GM12878 (cell line): Measurements from ENCODE around the gene BRD1. TPM values are rescaled to one million over a fixed set of nuclear protein-coding genes. Genes with fewer than 3 reads are reported as not detected.
A peak's percentile ranks its signal among the peaks of the same experiment; 100 is the strongest.

ENCODE experiments used
- ATAC-seq: fragments of 200-7000 bp; cut with Tn5 transposase; 3 replicates; pipeline ENCODE4 v1.9.1; 2020; ENCODE audit warnings: mild to moderate bottlenecking, moderate library complexity
- BruUV-seq: library from RNA; stranded (reverse); fragments of 400-500 nt; replicated peaks from 2 replicates; lab custom pipeline; 2021; lab: Mats Ljungman, UMichigan
- CTCF ChIA-PET: fragments of 300-600 bp; sonication (Branson Sonifier 250); formaldehyde crosslinking; extraction: SDS; loops from one replicate; lab custom pipeline; 2021; ENCODE audit warnings: inconsistent platforms; lab: Yijun Ruan, JAX
- POLR2A ChIA-PET: fragments of 350-600 bp; formaldehyde crosslinking; extraction: SDS; loops from one replicate; lab custom pipeline; 2021; ENCODE audit warnings: inconsistent platforms; lab: Charles Lee
- RAD21 ChIA-PET: fragments of 300-600 bp; sonication (Branson Sonifier 250); formaldehyde crosslinking; loops from one replicate; lab custom pipeline; 2023; ENCODE audit warnings: antibody characterized with exemption; ENCODE audit not compliant: unreplicated experiment; lab: Charles Lee
- SMC1A ChIA-PET: fragments of 300-600 bp; sonication (Branson Sonifier 250); formaldehyde crosslinking; loops from one replicate; lab custom pipeline; 2023; ENCODE audit not compliant: unreplicated experiment, uncharacterized antibody; lab: Charles Lee
- DNase-seq: peaks from one replicate; pipeline ENCODE4 v3.0.0-alpha.2; 2011; ENCODE audit warnings: low read depth, low spot score
- FAIRE-seq: peaks from 3 replicates; lab custom pipeline; 2011; peaks lifted over from hg19 to GRCh38; lab: Jason Lieb, UNC
- H2AFZ ChIP-seq: 2 replicates; pipeline ENCODE4 v1.6.0; 2011; ENCODE audit warnings: low read depth, low read length, control low read depth; ENCODE audit not compliant: control insufficient read depth
- H3K27ac ChIP-seq: 2 replicates; pipeline ENCODE4 v1.5.1; 2011; ENCODE audit warnings: control low read depth; ENCODE audit not compliant: control insufficient read depth, insufficient read depth
- H3K27me3 ChIP-seq, 2 experiments: replicated peaks in 1 of 2; 2 replicates each; pipeline versions ENCODE4 v1.6.0 to v1.6.1; 2011; ENCODE audit warnings: low read length in 1 of 2; ENCODE audit not compliant: control insufficient read depth in 2 of 2, insufficient read depth in 2 of 2
- H3K36me3 ChIP-seq, 2 experiments: 2 replicates each; pipeline ENCODE4 v1.5.1; 2011; ENCODE audit warnings: low read length in 1 of 2; ENCODE audit not compliant: control insufficient read depth in 2 of 2, insufficient read depth in 2 of 2
- H3K4me1 ChIP-seq: 2 replicates; pipeline ENCODE4 v1.6.1; 2011; ENCODE audit warnings: mild to moderate bottlenecking, low read length, moderate library complexity, mixed read lengths; ENCODE audit not compliant: control insufficient read depth, insufficient read depth
- H3K4me2 ChIP-seq: 2 replicates; pipeline ENCODE4 v1.6.0; 2011; ENCODE audit warnings: control low read depth; ENCODE audit not compliant: control insufficient read depth, insufficient read depth
- H3K4me3 ChIP-seq: fragments of 200-600 bp; sonication (generic); 2 replicates; pipeline ENCODE4 v1.5.1; 2016
- H3K79me2 ChIP-seq: 2 replicates; pipeline ENCODE4 v1.6.0; 2011; ENCODE audit warnings: low read length; ENCODE audit not compliant: control insufficient read depth, insufficient read depth
- H3K9ac ChIP-seq: 2 replicates; pipeline ENCODE4 v1.8.0; 2011; ENCODE audit warnings: low read length, control low read depth, mixed read lengths; ENCODE audit not compliant: control insufficient read depth, insufficient read depth
- H3K9me3 ChIP-seq: replicated peaks from 3 replicates; pipeline ENCODE4 v1.5.1; 2011; ENCODE audit warnings: mild to moderate bottlenecking, low read length; ENCODE audit not compliant: control insufficient read depth, insufficient read depth
- H4K20me1 ChIP-seq: 2 replicates; pipeline ENCODE4 v1.6.0; 2011; ENCODE audit not compliant: control insufficient read depth, insufficient read depth
- BHLHE40 ChIP-seq, 2 experiments: fragments of 450-650 bp in 1 of 2; IDR thresholded peaks; 2 replicates each; pipeline ENCODE4 v1.6.1; 2011 to 2017; ENCODE audit warnings: low read depth in 2 of 2, borderline replicate concordance in 1 of 2, improper control_type of control experiment in 1 of 2, low read length in 1 of 2, mild to moderate bottlenecking in 1 of 2
- CTCF ChIP-seq, 3 experiments: IDR thresholded peaks in 2 of 3; conservative IDR thresholded peaks in 1 of 3; 2 replicates each; pipeline ENCODE4 v1.5.1; 2011; ENCODE audit warnings: low read depth in 3 of 3, low read length in 3 of 3, mild to moderate bottlenecking in 3 of 3, control low read depth in 2 of 3, moderate library complexity in 2 of 3, inconsistent platforms in 1 of 3, mixed read lengths in 1 of 3; ENCODE audit not compliant: control insufficient read depth in 2 of 3, insufficient read depth in 1 of 3; ENCODE audit errors: extremely low read depth in 1 of 3
- EGR1 ChIP-seq, 2 experiments: IDR thresholded peaks; 1 replicate in 1 of 2; 2 replicates in 1 of 2; pipeline ENCODE4 v1.6.1; 2011 to 2012; ENCODE audit warnings: low read depth in 2 of 2, low read length in 2 of 2, borderline replicate concordance in 1 of 2, mild to moderate bottlenecking in 1 of 2, moderate library complexity in 1 of 2
- IKZF1 ChIP-seq: fragments of 450-650 bp; conservative IDR thresholded peaks from 2 replicates; pipeline ENCODE4 v1.6.1; 2017; ENCODE audit warnings: antibody characterized with exemption, mild to moderate bottlenecking
- IKZF2 ChIP-seq, 2 experiments: fragments of 450-650 bp; IDR thresholded peaks; 2 replicates each; pipeline ENCODE4 v1.6.1; 2017; ENCODE audit warnings: mild to moderate bottlenecking in 2 of 2, moderate library complexity in 2 of 2
- MEF2A ChIP-seq: IDR thresholded peaks from 2 replicates; pipeline ENCODE4 v1.6.1; 2011; ENCODE audit warnings: low read depth, mild to moderate bottlenecking, low read length, moderate library complexity; ENCODE audit not compliant: insufficient read depth
- MEF2B ChIP-seq: fragments of 450-650 bp; IDR thresholded peaks from 2 replicates; pipeline ENCODE4 v1.6.1; 2018; ENCODE audit warnings: mild to moderate bottlenecking, moderate library complexity; ENCODE audit not compliant: partially characterized antibody, poor library complexity, severe bottlenecking
- MLLT1 ChIP-seq: fragments of 450-650 bp; IDR thresholded peaks from 2 replicates; pipeline ENCODE4 v1.6.1; 2016; ENCODE audit warnings: mild to moderate bottlenecking
- NFXL1 ChIP-seq: fragments of 450-650 bp; IDR thresholded peaks from 2 replicates; pipeline ENCODE4 v1.6.1; 2017; ENCODE audit warnings: antibody characterized with exemption, mild to moderate bottlenecking, borderline replicate concordance
- PAX8 ChIP-seq: fragments of 450-650 bp; IDR thresholded peaks from 2 replicates; pipeline ENCODE4 v1.6.1; 2017; ENCODE audit warnings: mild to moderate bottlenecking, moderate library complexity
- POU2F2 ChIP-seq: IDR thresholded peaks from 3 replicates; pipeline ENCODE4 v1.6.1; 2011; ENCODE audit warnings: low read depth, mild to moderate bottlenecking, low read length, borderline replicate concordance
- RAD21 ChIP-seq: IDR thresholded peaks from 2 replicates; pipeline ENCODE4 v1.6.1; 2011; ENCODE audit warnings: mild to moderate bottlenecking, low read depth, low read length, moderate library complexity; ENCODE audit not compliant: insufficient read depth
- RELA ChIP-seq: fragments of 450-650 bp; IDR thresholded peaks from 2 replicates; pipeline ENCODE4 v1.8.0; 2014; ENCODE audit warnings: borderline replicate concordance; ENCODE audit not compliant: partially characterized antibody
- RUNX3 ChIP-seq: IDR thresholded peaks from 2 replicates; pipeline ENCODE4 v1.6.1; 2012; ENCODE audit warnings: low read length, inconsistent platforms
- SMC3 ChIP-seq: IDR thresholded peaks from 2 replicates; pipeline ENCODE4 v1.6.1; 2011; ENCODE audit warnings: low read length, improper control_type of control experiment, borderline replicate concordance
- ZBED1 ChIP-seq: IDR thresholded peaks from 2 replicates; pipeline ENCODE4 v1.6.1; 2016; ENCODE audit warnings: borderline replicate concordance
- ZNF207 ChIP-seq: fragments of 450-650 bp; IDR thresholded peaks from 2 replicates; pipeline ENCODE4 v1.6.1; 2014; ENCODE audit warnings: antibody characterized with exemption, mild to moderate bottlenecking, borderline replicate concordance
- ZNF217 ChIP-seq: fragments of 450-650 bp; IDR thresholded peaks from 2 replicates; pipeline ENCODE4 v1.6.1; 2017; ENCODE audit warnings: antibody characterized with exemption, mild to moderate bottlenecking
- WGBS: methylation state at CpG from one replicate; pipeline ENCODE4 v1.1.6; 2016; ENCODE audit warnings: low lambda C conversion rate; ENCODE audit not compliant: insufficient replicate concordance, insufficient coverage; ENCODE audit errors: missing lambda C conversion rate; 5-methylcytosine and 5-hydroxymethylcytosine counted together
- in situ Hi-C: fragments of 300-500 bp; cut with MboI; formaldehyde crosslinking; loops from 9 replicates; pipeline ENCODE4 v1.14.3; 2018; ENCODE audit warnings: mixed read lengths
- intact Hi-C: fragments of 100-400 bp; cut with micrococcal nuclease; formaldehyde crosslinking; loops from one replicate; pipeline ENCODE4 v1.14.2; 2022; ENCODE audit not compliant: unreplicated experiment
- polyA plus RNA-seq, 11 experiments: library from polyadenylated mRNA; depleted of rRNA in 4 of 11; unstranded in 6 of 11; stranded (reverse) in 5 of 11; fragments of >200 nt; fragmentation: Nextera tagmentation in 4 of 11; fragmentation: Illumina TruSeq in 1 of 11; extraction: Ambion mirVana in 4 of 11; extraction: Trizol in 1 of 11; gene quantifications; 1 replicate in 1 of 11; 2 replicates in 10 of 11; pipeline versions ENCODE4 v1.2.1 to v1.2.3, GENCODE V29; 2011 to 2016; ENCODE audit warnings: inconsistent platforms in 2 of 11, missing spikeins in 2 of 11, low read depth in 1 of 11
- total RNA-seq, 4 experiments: library from RNA; depleted of rRNA in 3 of 4; stranded (reverse); fragments of >200 nt in 3 of 4; fragmentation: Illumina TruSeq in 1 of 4; extraction: Trizol in 1 of 4; gene quantifications; 2 replicates each; pipeline versions ENCODE4 v1.2.1 to v1.2.3, GENCODE V29; 2013 to 2021

Gene BRD1
- total and polyA plus RNA-seq, 10 of the 15 experiments (the other 5 are each of a cell fraction or from before 2014, with no cell fraction given) = 0.90 to 26.4 (median 7.1) TPM

DNA sequence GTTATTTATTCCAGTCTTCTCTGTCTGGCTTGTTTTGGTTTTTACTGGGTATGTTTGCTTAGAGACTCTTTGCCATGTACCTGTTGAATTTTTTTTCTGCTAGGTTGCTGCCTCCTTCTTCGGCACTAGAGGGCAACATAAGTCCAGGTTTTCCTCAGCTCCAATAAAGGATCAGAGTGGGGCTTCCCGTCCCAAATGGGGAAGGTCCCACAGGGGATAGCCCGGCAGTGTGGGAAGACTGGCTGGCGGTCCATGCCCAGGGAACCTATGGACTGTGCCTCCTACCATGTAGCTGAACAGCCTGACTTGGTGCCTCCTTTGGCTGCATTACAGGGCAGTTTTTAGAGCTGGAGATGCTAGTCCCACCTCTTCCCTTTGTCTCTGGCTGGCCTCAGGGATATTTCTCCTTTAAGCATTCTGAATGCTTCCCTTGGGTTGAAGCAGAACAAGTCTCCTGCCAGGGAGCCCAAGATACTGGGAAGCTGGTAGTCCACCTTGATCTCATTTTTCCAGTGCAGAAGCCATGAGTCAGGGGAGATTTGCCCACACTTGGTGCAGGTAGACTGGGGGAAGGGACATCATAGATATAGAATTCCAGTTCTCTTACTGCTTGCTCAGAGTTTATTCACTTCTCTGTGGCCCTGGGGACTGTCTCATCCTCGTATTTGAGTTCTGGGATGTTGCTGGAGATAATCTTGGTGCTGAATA is 60.2 kb downstream of the BRD1 start:
- H3K36me3 ChIP-seq = peaks cover 0 to under 1% of the 10 kb centered on the region in 2 experiments; a peak in 1 of 4 replicates
- peak; percentile 74; the same call in 2 of the 3 replicates for TF ChIP-seq POU2F2
- no peak for TF ChIP-seq NFXL1
- no peak for TF ChIP-seq MEF2B
- peak; percentile 61; the same call in 1 of the 2 replicates for TF ChIP-seq SMC3
- TF ChIP-seq MLLT1 = 0 out of 2 replicates have a peak, but pooled peaks have one; percentile 38
- TF ChIP-seq IKZF1 = peak; percentile 45
- TF ChIP-seq ZNF207 = no peak
- TF ChIP-seq PAX8 = no peak
- no peak for TF ChIP-seq EGR1 (IDR thresholded peaks at IDR 0.05; ENCODE audit: borderline replicate concordance in 1 of 2, low read depth in 2 of 2, low read length in 2 of 2)
- TF ChIP-seq MEF2A = 0 out of 2 replicates have a peak, but pooled peaks have one; percentile 12
- peak; percentile 64 for TF ChIP-seq RELA
- TF ChIP-seq IKZF2 (IDR thresholded peaks at IDR 0.05) = peak; percentile 26 to 40; a peak in 2 of 4 replicates
- 0 out of 2 replicates have a peak, but pooled peaks have one; percentile 9 for TF ChIP-seq RUNX3
- TF ChIP-seq CTCF (IDR thresholded peaks at IDR 0.05 in 2 of 3, conservative IDR thresholded peaks at IDR 0.05 in 1 of 3; ENCODE audit: control insufficient read depth in 2 of 3, extremely low read depth in 1 of 3, insufficient read depth in 1 of 3, low read depth in 3 of 3, low read length in 3 of 3) = peak; percentile 71 to 85 (median 84)
- TF ChIP-seq BHLHE40 (IDR thresholded peaks at IDR 0.05; ENCODE audit: borderline replicate concordance in 1 of 2, low read depth in 2 of 2, low read length in 1 of 2) = no peak
- TF ChIP-seq ZNF217 = no peak
- peak; percentile 86 for TF ChIP-seq RAD21
- no peak for TF ChIP-seq ZBED1

More for the DNA sequence above, 60.2 kb downstream of the BRD1 start:
- no peaks in the 10 kb centered on the region for H4K20me1 ChIP-seq
- ChIA-PET SMC1A (interaction anchor here (0.6 to 2.2 kb wide), 8 partner anchors 9 to 465 kb away, joined by 3 to 9 read pairs (median 4); no protein-coding TSS in a partner anchor), POLR2A (no interaction called here), CTCF (interaction anchor here (1.0 to 1.9 kb wide), 14 partner anchors 10 to 470 kb away, joined by 3 to 13 read pairs (median 4); partner anchors contain the start of genes ALG12 and CRELD2), RAD21 (interaction anchor here (0.6 to 2.1 kb wide), 10 partner anchors 53 to 263 kb away, joined by 3 to 13 read pairs (median 4); no protein-coding TSS in a partner anchor)
- FAIRE-seq (peak; percentile 88), ATAC-seq (peak; percentile 77), DNase-seq (peak; percentile 50)
- BruUV-seq = no TSS peak
- in situ Hi-C loops = loop anchor here (5.0 kb wide), 2 partner anchors 155 to 260 kb away; no protein-coding TSS in a partner anchor
- intact Hi-C loops = loop anchor here (1.0 kb wide), 2 partner anchors 158 to 263 kb away; no protein-coding TSS in a partner anchor
- H3K27ac ChIP-seq = no peak overlapping the region
- H3K9ac ChIP-seq = no peak overlapping the region
- H3K4me3 ChIP-seq = no peak overlapping the region
- H3K4me2 ChIP-seq = no peak overlapping the region
- no peak overlapping the region for H2AFZ ChIP-seq
- WGBS = 5% methylated on average over 5 of the region's 5 CpGs
- H3K79me2 ChIP-seq = no peaks in the 10 kb centered on the region
- no peaks in the 10 kb centered on the region for H3K4me1 ChIP-seq
- H3K27me3 ChIP-seq = no peaks in the 10 kb centered on the region
- H3K9me3 ChIP-seq = peaks cover 3% of the 10 kb centered on the region; the same call in 2 of the 3 replicates
